Peyer's patch (tissue), 4 donors: Measurements from ENCODE around the gene C2CD4C. TPM values are rescaled to one million over a fixed set of nuclear protein-coding genes. Genes with fewer than 3 reads are reported as not detected.
"Not testable (repeated sequence)": the region's sequence is repeated elsewhere in the genome, so short reads cannot be mapped to it uniquely, and the experiment has no call there.

Experiments
- DNase-seq, 3 donors: peaks; one replicate each; pipeline ENCODE4 v3.0.0-alpha.2; 2017 to 2019
- H3K27ac ChIP-seq, 4 donors: fragments of 200-600 bp; sonication (generic); one replicate each; pipeline ENCODE4 v1.5.1; 2016 to 2019
- H3K27me3 ChIP-seq, 2 donors: fragments of 200-600 bp; sonication (generic); one replicate each; pipeline ENCODE4 v1.5.1; 2019
- H3K36me3 ChIP-seq, 3 donors: fragments of 200-600 bp; sonication (generic); one replicate each; pipeline ENCODE4 v1.5.1; 2016 to 2019
- H3K4me1 ChIP-seq, 4 donors: fragments of 200-600 bp; sonication (generic); one replicate each; pipeline ENCODE4 v1.5.1; 2016 to 2019
- H3K4me3 ChIP-seq, 4 donors: fragments of 200-600 bp; sonication (generic); 1 replicate in 3 of 4; 2 replicates in 1 of 4; pipeline ENCODE4 v1.5.1; 2016 to 2019; ENCODE audit warnings: mild to moderate bottlenecking in 1 of 4
- H3K9me3 ChIP-seq, 4 donors: fragments of 200-600 bp; sonication (generic); one replicate each; pipeline ENCODE4 v1.5.1; 2016 to 2019; ENCODE audit warnings: mild to moderate bottlenecking in 1 of 4
- POLR2A ChIP-seq, 2 donors: fragments of 450-650 bp; IDR thresholded peaks; one replicate each; pipeline ENCODE4 v1.5.1; 2017; ENCODE audit warnings: antibody characterized with exemption in 2 of 2, mild to moderate bottlenecking in 2 of 2, moderate library complexity in 2 of 2
- total RNA-seq, 4 donors: library from RNA; depleted of rRNA; stranded (reverse); fragments of >200 nt; gene quantifications; one replicate each; pipeline ENCODE4 v1.1.0, GENCODE V29; 2016
- TF ChIP-seq, protein P1 (sequence below), 6 experiments: fragments of 450-650 bp in 4 of 6; fragments of 200-600 bp in 2 of 6; sonication (generic) in 1 of 6; IDR thresholded peaks; one replicate each; pipeline ENCODE4 v1.5.1; 2017 to 2019; ENCODE audit warnings: antibody characterized with exemption in 6 of 6, mild to moderate bottlenecking in 3 of 6, moderate library complexity in 1 of 6

Gene C2CD4C
- total RNA-seq, 4 donors from 2014 or later, result 0.47 to 0.80 TPM; not detected in 2

DNA sequence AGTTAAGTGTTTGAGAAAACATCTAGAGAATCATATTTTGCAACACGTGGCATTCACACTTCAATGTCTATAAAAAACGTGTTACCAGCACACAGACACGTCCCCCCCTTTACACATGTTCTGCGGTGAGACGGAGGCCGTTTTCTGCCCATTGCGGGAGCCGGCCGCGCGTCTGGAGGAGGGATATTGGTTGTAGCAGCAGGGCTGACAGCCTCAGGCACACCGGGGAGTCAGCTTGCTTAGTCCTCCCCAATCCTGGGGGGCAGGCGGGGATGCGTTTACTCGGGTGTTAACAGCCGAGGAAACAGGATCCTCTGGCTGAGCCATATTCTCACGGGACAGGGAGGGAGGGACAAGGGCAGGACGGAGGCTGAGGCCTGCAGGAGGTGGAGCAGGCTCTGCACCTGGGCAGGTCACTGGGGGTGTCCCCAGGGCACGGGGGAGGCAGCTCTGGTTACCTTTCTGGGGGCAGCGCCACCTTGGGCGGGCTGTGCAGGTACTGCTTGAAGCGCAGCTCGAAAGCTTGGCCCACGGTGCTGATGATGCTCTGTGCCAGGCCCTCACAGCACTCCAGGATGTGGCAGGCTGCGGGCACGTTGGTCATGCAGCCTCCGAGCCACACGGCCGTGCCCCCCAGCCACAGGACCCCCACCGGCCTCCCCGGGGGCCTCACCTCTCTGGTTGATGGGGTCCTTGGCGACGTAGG is 26.9 kb upstream of the C2CD4C start:
- no peak for DNase-seq
- no peaks in the 10 kb centered on the region for H3K27me3 ChIP-seq
- no peak overlapping the region for H3K27ac ChIP-seq
- H3K4me1 ChIP-seq, result no peaks in the 10 kb centered on the region
- TF ChIP-seq POLR2A (IDR thresholded peaks at IDR 0.05), result no peak
- TF ChIP-seq, protein P1, sequence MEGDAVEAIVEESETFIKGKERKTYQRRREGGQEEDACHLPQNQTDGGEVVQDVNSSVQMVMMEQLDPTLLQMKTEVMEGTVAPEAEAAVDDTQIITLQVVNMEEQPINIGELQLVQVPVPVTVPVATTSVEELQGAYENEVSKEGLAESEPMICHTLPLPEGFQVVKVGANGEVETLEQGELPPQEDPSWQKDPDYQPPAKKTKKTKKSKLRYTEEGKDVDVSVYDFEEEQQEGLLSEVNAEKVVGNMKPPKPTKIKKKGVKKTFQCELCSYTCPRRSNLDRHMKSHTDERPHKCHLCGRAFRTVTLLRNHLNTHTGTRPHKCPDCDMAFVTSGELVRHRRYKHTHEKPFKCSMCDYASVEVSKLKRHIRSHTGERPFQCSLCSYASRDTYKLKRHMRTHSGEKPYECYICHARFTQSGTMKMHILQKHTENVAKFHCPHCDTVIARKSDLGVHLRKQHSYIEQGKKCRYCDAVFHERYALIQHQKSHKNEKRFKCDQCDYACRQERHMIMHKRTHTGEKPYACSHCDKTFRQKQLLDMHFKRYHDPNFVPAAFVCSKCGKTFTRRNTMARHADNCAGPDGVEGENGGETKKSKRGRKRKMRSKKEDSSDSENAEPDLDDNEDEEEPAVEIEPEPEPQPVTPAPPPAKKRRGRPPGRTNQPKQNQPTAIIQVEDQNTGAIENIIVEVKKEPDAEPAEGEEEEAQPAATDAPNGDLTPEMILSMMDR (IDR thresholded peaks at IDR 0.05), result no peak
- H3K36me3 ChIP-seq, result no peaks in the 10 kb centered on the region
- H3K9me3 ChIP-seq, result no peaks in the 10 kb centered on the region
- no peak overlapping the region for H3K4me3 ChIP-seq

DNA sequence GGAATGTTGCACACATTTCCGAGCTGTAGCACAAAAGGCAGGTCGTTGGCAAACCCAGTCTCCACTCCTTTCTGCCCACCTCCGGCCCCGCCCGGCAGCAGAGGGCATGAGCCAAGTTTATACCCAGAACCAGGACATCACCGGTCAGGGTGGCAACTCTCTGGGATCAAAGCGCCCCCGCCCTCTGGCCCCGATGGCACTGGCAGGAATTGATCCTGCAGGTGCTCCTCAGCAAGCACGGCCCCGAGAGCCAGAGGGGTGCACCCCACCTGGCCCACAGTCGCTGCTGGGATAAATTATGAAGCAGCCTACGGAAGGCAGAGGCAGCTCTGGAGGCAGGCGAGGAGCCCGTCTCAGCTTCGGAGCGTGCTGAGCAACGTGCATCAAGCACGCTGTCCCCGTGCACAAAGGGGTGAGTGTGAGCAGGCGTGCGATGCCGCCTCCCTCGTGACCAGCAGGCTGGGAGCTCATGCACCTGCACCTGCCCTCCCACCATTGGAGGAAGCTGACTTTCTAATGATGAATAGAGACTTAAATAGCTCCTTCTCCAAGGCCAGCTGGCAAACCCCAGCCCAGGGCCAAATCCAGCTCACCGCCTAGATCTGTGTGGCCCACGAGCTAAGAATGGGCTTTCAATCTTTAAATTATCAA is 26.2 kb upstream of the C2CD4C start:
- DNase-seq, result no peak
- Histone ChIP-seq H3K27me3 (no peaks in the 10 kb centered on the region), H3K4me1 (no peaks in the 10 kb centered on the region), H3K27ac (no peak overlapping the region), H3K4me3 (no peak overlapping the region), H3K36me3 (no peaks in the 10 kb centered on the region), H3K9me3 (no peaks in the 10 kb centered on the region)
- TF ChIP-seq POLR2A (IDR thresholded peaks at IDR 0.05), result no peak
- TF ChIP-seq, protein P1 (IDR thresholded peaks at IDR 0.05), result no peak

DNA sequence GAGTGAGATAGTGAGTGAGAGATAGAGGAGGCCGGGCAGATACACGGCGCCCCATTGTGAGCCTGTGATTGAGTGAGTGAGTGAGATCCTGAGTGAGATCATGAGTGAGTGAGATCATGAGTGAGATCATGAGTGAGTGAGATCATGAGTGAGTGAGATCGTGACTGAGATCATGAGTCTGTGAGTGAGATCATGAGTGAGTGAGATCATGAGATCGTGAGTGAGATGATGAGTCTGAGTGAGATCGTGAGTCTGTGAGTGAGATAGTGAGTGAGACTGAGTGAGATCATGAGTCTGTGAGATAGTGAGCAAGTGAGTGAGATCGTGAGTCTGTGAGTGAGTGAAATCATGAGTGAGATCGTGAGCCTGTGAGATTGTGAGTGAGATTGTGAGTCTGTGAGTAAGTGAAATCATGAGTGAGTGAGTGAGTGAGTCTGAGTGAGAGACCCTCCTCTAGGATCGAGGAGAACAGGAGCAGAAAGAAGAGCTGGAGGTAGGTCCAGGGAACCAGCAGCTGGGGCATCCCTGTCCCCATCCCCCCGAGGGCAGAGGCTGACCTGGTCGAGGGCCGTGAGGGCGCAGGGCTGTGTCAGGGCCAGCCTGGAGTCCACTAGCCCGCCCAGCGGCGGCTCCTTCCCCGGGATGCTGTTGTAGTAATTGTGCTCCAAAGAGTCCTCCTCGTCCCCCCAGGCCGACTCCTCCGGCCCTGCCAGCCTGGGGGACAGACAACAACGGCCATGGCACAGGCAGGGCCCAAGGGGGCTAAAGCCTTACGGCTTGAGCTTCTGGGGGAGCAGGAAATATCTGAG is 25.4 kb upstream of the C2CD4C start:
- no peaks in the 10 kb centered on the region for H3K36me3 ChIP-seq
- H3K27me3 ChIP-seq, result no peaks in the 10 kb centered on the region
- no peak overlapping the region for H3K4me3 ChIP-seq
- TF ChIP-seq, protein P1 (IDR thresholded peaks at IDR 0.05), result no peak
- TF ChIP-seq POLR2A (IDR thresholded peaks at IDR 0.05), result no peak
- no peak for DNase-seq
- no peaks in the 10 kb centered on the region for H3K9me3 ChIP-seq
- no peak overlapping the region for H3K27ac ChIP-seq
- no peaks in the 10 kb centered on the region for H3K4me1 ChIP-seq

DNA sequence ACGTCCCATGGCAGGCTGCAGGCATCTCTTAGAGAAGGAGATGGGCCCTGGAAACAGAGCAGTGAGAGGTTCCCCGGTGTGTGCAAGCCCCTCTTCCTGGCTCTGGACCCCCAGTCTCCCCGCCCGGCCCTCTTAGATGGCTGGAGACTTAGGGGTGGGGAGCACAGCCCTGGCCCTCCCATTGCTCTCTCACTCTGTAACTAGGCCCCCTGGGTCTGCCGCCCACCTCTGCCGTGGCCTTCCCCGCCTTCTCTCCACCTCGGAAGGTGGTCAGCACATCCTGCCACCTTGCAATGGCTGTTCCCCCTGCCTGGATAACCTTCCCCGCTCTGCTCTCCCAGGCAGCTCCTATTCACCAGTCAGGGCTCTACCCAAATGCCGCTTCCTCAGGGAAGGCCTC is 21.8 kb upstream of the C2CD4C start:
- no peak overlapping the region for H3K4me3 ChIP-seq
- DNase-seq, result no peak
- no peak overlapping the region for H3K27ac ChIP-seq
- no peaks in the 10 kb centered on the region for H3K27me3 ChIP-seq
- TF ChIP-seq, protein P1 (IDR thresholded peaks at IDR 0.05), result no peak
- no peak for TF ChIP-seq POLR2A (IDR thresholded peaks at IDR 0.05)
- no peaks in the 10 kb centered on the region for H3K36me3 ChIP-seq
- no peaks in the 10 kb centered on the region for H3K4me1 ChIP-seq
- no peaks in the 10 kb centered on the region for H3K9me3 ChIP-seq

DNA sequence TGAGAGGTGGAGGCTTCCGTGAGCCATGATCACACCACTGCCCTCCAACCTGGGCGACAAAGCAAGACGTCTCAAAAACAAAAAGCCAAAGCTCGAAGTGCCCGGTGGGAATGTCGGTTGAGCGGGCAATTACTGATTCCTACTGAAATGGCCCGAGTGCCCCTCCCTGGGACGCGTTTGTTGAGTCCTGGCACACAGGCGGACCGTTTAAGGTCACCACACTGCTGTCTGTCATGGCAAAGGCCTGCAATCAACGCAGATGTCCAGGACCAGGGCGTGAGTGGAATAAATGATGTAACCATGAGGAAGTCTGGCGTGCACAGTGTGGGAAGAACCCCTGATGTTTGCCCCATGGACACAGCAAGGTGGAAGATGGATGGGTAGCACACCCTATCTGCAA is 19.2 kb upstream of the C2CD4C start:
- H3K4me3 ChIP-seq, result no peak overlapping the region
- H3K27ac ChIP-seq, result no peak overlapping the region
- H3K9me3 ChIP-seq, result no peaks in the 10 kb centered on the region
- TF ChIP-seq, protein P1 (IDR thresholded peaks at IDR 0.05), result no peak
- TF ChIP-seq POLR2A (IDR thresholded peaks at IDR 0.05), result no peak
- peak in 1 of 3 donors; percentile 42 for DNase-seq
- no peaks in the 10 kb centered on the region for H3K27me3 ChIP-seq
- H3K4me1 ChIP-seq, result no peaks in the 10 kb centered on the region
- H3K36me3 ChIP-seq, result no peaks in the 10 kb centered on the region

DNA sequence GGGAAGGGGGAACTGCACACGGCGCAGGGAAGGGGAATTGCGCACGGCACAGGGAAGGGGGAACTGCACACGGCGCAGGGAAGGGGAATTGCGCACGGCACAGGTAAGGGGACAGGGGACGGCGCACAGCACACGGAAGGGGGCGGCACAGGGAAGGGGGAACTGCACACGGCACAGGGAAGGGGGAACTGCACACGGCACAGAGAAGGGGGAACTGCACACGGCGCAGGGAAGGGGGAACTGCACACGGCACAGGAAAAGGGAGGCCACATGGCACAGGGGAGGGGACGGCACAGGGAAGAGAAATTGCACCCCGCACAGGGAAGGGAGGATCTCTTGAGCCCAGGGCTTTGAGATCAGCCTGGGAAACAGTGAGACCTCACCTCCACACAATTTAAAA is 18.7 kb upstream of the C2CD4C start:
- not testable (repeated sequence) for H3K27me3 ChIP-seq

More for the DNA sequence above, 18.7 kb upstream of the C2CD4C start:
- not testable (repeated sequence) for H3K9me3 ChIP-seq, H3K4me1 ChIP-seq, DNase-seq, H3K4me3 ChIP-seq, H3K27ac ChIP-seq, H3K36me3 ChIP-seq
